ENCODE results near the gene P2RX7. TPM values are rescaled to one million over a fixed set of nuclear protein-coding genes. Genes with fewer than 3 reads are reported as not detected.

The P2RX7 gene
- total RNA-seq, 1 donor from 2014 or later = 0.29 TPM

Other genes with a start within 250 kb of the P2RX7 start
- 22.3 and 24.3 TPM in 2 replicates for gene SPPL3, start 228.5 kb upstream of the P2RX7 start, total RNA-seq
- 0.25 and 0.89 TPM in 2 replicates for gene HNF1A, start 154.3 kb upstream of the P2RX7 start, total RNA-seq
- gene C12orf43, start 116.4 kb upstream of the P2RX7 start, total RNA-seq = 16.5 and 19.9 TPM in 2 replicates
- 0.58 and 1.4 TPM in 2 replicates for gene OASL, start 93.6 kb upstream of the P2RX7 start, total RNA-seq
- gene P2RX4, start 77.3 kb downstream of the P2RX7 start, total RNA-seq = 105 and 119 TPM in 2 replicates
- 25.6 and 25.8 TPM in 2 replicates for gene CAMKK2, start 163.8 kb downstream of the P2RX7 start, total RNA-seq
- gene ANAPC5, start 219.5 kb downstream of the P2RX7 start, total RNA-seq = 86.2 and 90.8 TPM in 2 replicates